Left hindlimb (tissue), 1 donor: ENCODE results near the gene NCAPG.

ENCODE experiments used
- DNase-seq: peaks from one replicate; pipeline ENCODE4 v3.0.0-alpha.2; 2018

NCAPG gene

GRCh38 chr4:17810260-17811077 lies at the start of gene NCAPG, which contains the start of gene DCAF16:
NCAPG (plus strand) TSS chr4:17810979; CDS start chr4:17811078, 99 bp downstream.
DCAF16 (minus strand) TSS chr4:17810757; CDS start chr4:17804141, 6,616 bp downstream.
- DNase-seq = peak; percentile 99

GRCh38 chr4:17761062-17761461 lies 49.7 kb upstream of the NCAPG start:
- DNase-seq = no peak

GRCh38 chr4:17762726-17763125 lies 48.1 kb upstream of the NCAPG start:
- no peak for DNase-seq

GRCh38 chr4:17763416-17763815 lies 47.4 kb upstream of the NCAPG start:
- DNase-seq = no peak

- DNase-seq = no peak
Measured at GRCh38 chr4:17763931-17764330, 46.8 kb upstream of the NCAPG start.

- no peak for DNase-seq
Measured at GRCh38 chr4:17765514-17766286, 45.1 kb upstream of the NCAPG start.

GRCh38 chr4:17766826-17767458 lies 43.8 kb upstream of the NCAPG start:
- no peak for DNase-seq

GRCh38 chr4:17769406-17770174 lies 41.2 kb upstream of the NCAPG start:
- DNase-seq = no peak

- no peak for DNase-seq
Measured at GRCh38 chr4:17770845-17771244, 39.9 kb upstream of the NCAPG start.

GRCh38 chr4:17771284-17771908 lies 39.4 kb upstream of the NCAPG start:
- DNase-seq = no peak

GRCh38 chr4:17773135-17773698 lies 37.6 kb upstream of the NCAPG start:
- no peak for DNase-seq

- no peak for DNase-seq
Measured at GRCh38 chr4:17778431-17778830, 32.3 kb upstream of the NCAPG start.

GRCh38 chr4:17780501-17781299 lies 30.1 kb upstream of the NCAPG start:
- peak; percentile 30 for DNase-seq

GRCh38 chr4:17781300-17782287 lies 29.2 kb upstream of the NCAPG start, which contains the start of gene FAM184B:
FAM184B (minus strand) TSS chr4:17781621; CDS start chr4:17781299, 322 bp downstream.
- peak; percentile 31 for DNase-seq

GRCh38 chr4:17785858-17786257 lies 24.9 kb upstream of the NCAPG start:
- DNase-seq = no peak

GRCh38 chr4:17786567-17786966 lies 24.2 kb upstream of the NCAPG start:
- DNase-seq = no peak

- DNase-seq = no peak
Measured at GRCh38 chr4:17787315-17787714, 23.5 kb upstream of the NCAPG start.

GRCh38 chr4:17788956-17789355 lies 21.8 kb upstream of the NCAPG start:
- no peak for DNase-seq

- DNase-seq = no peak
Measured at GRCh38 chr4:17794730-17795129, 16.0 kb upstream of the NCAPG start.

GRCh38 chr4:17797808-17798207 lies 13.0 kb upstream of the NCAPG start:
- DNase-seq = no peak
